ENCODE data around the gene SMIM45.

SMIM45 gene

GRCh38 chr22:41966225-41966606 is 14.3 kb downstream of the SMIM45 start (continued):
- no peak for TF ChIP-seq CHD7 (IDR thresholded peaks at IDR 0.05; ENCODE audit: insufficient replicate concordance, low read length)
- TF ChIP-seq SIX5 (IDR thresholded peaks at IDR 0.05; ENCODE audit: low read depth, low read length) = no peak
- no peak for TF ChIP-seq NRF1 (IDR thresholded peaks at IDR 0.05; ENCODE audit: low read depth, low read length)

All from H1 (cell line).